Measurements from ENCODE around the gene DLX4.

The DLX4 gene

DNA sequence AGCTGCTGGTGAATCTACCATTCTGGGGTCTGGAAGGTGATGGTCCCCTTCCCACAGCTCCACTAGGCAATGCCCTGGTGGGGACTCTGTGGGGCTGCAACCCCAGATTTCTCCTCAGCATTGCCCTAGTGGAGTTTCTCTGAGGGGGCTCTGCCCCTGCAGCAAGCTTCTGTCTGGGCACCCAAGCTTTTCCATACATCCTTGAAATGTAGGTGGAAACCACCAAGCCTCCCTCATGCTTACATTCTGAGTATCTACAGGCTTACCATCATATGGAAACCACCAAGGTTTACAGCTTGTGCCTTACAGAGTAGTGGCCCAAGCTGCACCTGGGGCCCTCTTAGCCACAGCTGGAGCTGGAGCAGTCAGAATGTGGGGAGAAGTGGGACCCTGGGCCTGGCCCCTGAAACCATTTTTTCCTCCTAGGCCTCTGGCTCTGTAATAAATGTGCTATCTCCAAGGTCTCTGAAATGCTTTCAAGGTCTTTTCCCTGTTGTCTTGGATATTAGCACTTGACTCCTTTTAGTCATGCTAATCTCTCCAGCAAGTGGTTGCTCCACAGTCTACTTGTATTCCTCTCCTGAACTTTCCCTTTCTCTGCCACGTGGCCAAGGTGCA lies 45.6 kb downstream of the DLX4 start:
- Histone ChIP-seq H3K79me2 (ENCODE audit: control insufficient read depth, insufficient read depth, low read length, poor library complexity) (no peaks in the 10 kb centered on the region), H3K4me3 (ENCODE audit: low read depth, low read length) (no peak overlapping the region), H4K91ac (ENCODE audit: low read depth, low read length) (no peak overlapping the region), H3K4me1 (ENCODE audit: control insufficient read depth in 1 of 2, insufficient read depth in 2 of 2, low read length in 2 of 2) (no peaks in the 10 kb centered on the region), H3K4ac (ENCODE audit: low read depth, low read length) (no peak overlapping the region), H2AFZ (ENCODE audit: insufficient read depth, low read length, poor library complexity) (no peak overlapping the region), H2BK120ac (ENCODE audit: insufficient read depth, low read length, poor library complexity) (no peak overlapping the region), H3K79me1 (ENCODE audit: low read length) (no peaks in the 10 kb centered on the region), H4K12ac (ENCODE audit: low read depth, low read length) (no peak overlapping the region), H3K4me2 (ENCODE audit: low read length) (no peak overlapping the region), H3K27me3 (ENCODE audit: insufficient read depth, low read length) (no peaks in the 10 kb centered on the region), H2BK5ac (ENCODE audit: low read depth, low read length, poor library complexity) (no peak overlapping the region), H3K36me3 (ENCODE audit: control insufficient read depth in 1 of 2, insufficient read depth in 2 of 2, low read length in 2 of 2) (no peaks in the 10 kb centered on the region), H3K9ac (ENCODE audit: low read length) (no peak overlapping the region), H3K23ac (ENCODE audit: low read length) (no peak overlapping the region), H3K14ac (ENCODE audit: low read length) (no peak overlapping the region), H2BK12ac (ENCODE audit: low read length) (no peak overlapping the region), H4K8ac (ENCODE audit: low read depth, low read length) (no peak overlapping the region), H3K27ac (ENCODE audit: low read depth, low read length) (no peak overlapping the region), H3K18ac (ENCODE audit: low read length) (no peak overlapping the region), H2AK5ac (ENCODE audit: low read length) (no peak overlapping the region), H3K9me3 (ENCODE audit: insufficient read depth, low read depth, low read length) (peaks cover 7% of the 10 kb centered on the region)
- no peak for DNase-seq
- no CpG with 5 or more reads among the region's 1 CpG for WGBS (ENCODE audit: extremely low coverage, insufficient coverage, insufficient read length)

- Histone ChIP-seq H3K36me3 (ENCODE audit: control insufficient read depth in 1 of 2, insufficient read depth in 2 of 2, low read length in 2 of 2) (no peaks in the 10 kb centered on the region), H4K8ac (ENCODE audit: low read depth, low read length) (no peak overlapping the region), H3K27ac (ENCODE audit: low read depth, low read length) (no peak overlapping the region), H4K91ac (ENCODE audit: low read depth, low read length) (no peak overlapping the region), H2BK12ac (ENCODE audit: low read length) (no peak overlapping the region), H3K79me2 (ENCODE audit: control insufficient read depth, insufficient read depth, low read length, poor library complexity) (no peaks in the 10 kb centered on the region), H3K4me1 (ENCODE audit: control insufficient read depth in 1 of 2, insufficient read depth in 2 of 2, low read length in 2 of 2) (no peaks in the 10 kb centered on the region), H3K9me3 (ENCODE audit: insufficient read depth, low read depth, low read length) (peaks cover 7% of the 10 kb centered on the region), H3K23ac (ENCODE audit: low read length) (no peak overlapping the region), H2AK5ac (ENCODE audit: low read length) (no peak overlapping the region), H3K14ac (ENCODE audit: low read length) (no peak overlapping the region), H3K4ac (ENCODE audit: low read depth, low read length) (no peak overlapping the region), H4K12ac (ENCODE audit: low read depth, low read length) (no peak overlapping the region), H3K9ac (ENCODE audit: low read length) (no peak overlapping the region), H2BK120ac (ENCODE audit: insufficient read depth, low read length, poor library complexity) (no peak overlapping the region), H3K27me3 (ENCODE audit: insufficient read depth, low read length) (no peaks in the 10 kb centered on the region), H3K18ac (ENCODE audit: low read length) (no peak overlapping the region), H3K4me3 (ENCODE audit: low read depth, low read length) (no peak overlapping the region), H3K4me2 (ENCODE audit: low read length) (no peak overlapping the region), H2AFZ (ENCODE audit: insufficient read depth, low read length, poor library complexity) (no peak overlapping the region), H3K79me1 (ENCODE audit: low read length) (no peaks in the 10 kb centered on the region), H2BK5ac (ENCODE audit: low read depth, low read length, poor library complexity) (no peak overlapping the region)
- DNase-seq, result no peak
- WGBS (ENCODE audit: extremely low coverage, insufficient coverage, insufficient read length), result no CpG with 5 or more reads among the region's 2 CpGs
Observed at GRCh38 chr17:50015146-50015545, 46.2 kb downstream of the DLX4 start.

DNA sequence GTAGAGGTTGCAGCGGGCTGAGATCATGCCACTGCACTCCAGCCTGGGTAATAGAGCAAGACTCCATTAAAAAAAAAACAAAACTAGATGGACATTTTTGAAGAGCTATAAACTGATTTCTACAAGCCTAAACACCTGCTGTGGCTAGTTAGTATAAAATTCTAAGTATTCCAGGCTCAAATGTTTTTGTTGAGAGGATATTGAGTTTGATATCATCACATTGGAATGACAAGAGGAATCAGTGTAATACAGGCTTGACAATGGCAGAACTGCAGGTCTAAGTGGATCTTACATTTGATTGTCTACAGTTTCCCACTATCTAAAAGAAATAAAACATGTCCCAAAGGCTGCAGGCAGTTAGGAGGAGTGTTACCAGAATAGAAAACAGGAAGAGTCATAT lies 49.9 kb downstream of the DLX4 start:
- Histone ChIP-seq H3K4me1 (ENCODE audit: control insufficient read depth in 1 of 2, insufficient read depth in 2 of 2, low read length in 2 of 2) (peaks cover 0 to 2% of the 10 kb centered on the region in 2 experiments), H4K8ac (ENCODE audit: low read depth, low read length) (no peak overlapping the region), H3K9ac (ENCODE audit: low read length) (no peak overlapping the region), H3K9me3 (ENCODE audit: insufficient read depth, low read depth, low read length) (peaks cover 5% of the 10 kb centered on the region), H2BK5ac (ENCODE audit: low read depth, low read length, poor library complexity) (no peak overlapping the region), H3K14ac (ENCODE audit: low read length) (no peak overlapping the region), H2AFZ (ENCODE audit: insufficient read depth, low read length, poor library complexity) (no peak overlapping the region), H4K12ac (ENCODE audit: low read depth, low read length) (no peak overlapping the region), H2AK5ac (ENCODE audit: low read length) (no peak overlapping the region), H3K18ac (ENCODE audit: low read length) (no peak overlapping the region), H3K4me3 (ENCODE audit: low read depth, low read length) (no peak overlapping the region), H2BK120ac (ENCODE audit: insufficient read depth, low read length, poor library complexity) (no peak overlapping the region), H3K4me2 (ENCODE audit: low read length) (no peak overlapping the region), H2BK12ac (ENCODE audit: low read length) (no peak overlapping the region), H3K4ac (ENCODE audit: low read depth, low read length) (no peak overlapping the region), H3K36me3 (ENCODE audit: control insufficient read depth in 1 of 2, insufficient read depth in 2 of 2, low read length in 2 of 2) (no peaks in the 10 kb centered on the region), H3K27me3 (ENCODE audit: insufficient read depth, low read length) (no peaks in the 10 kb centered on the region), H3K79me1 (ENCODE audit: low read length) (no peaks in the 10 kb centered on the region), H3K23ac (ENCODE audit: low read length) (no peak overlapping the region), H3K27ac (ENCODE audit: low read depth, low read length) (no peak overlapping the region), H3K79me2 (ENCODE audit: control insufficient read depth, insufficient read depth, low read length, poor library complexity) (no peaks in the 10 kb centered on the region), H4K91ac (ENCODE audit: low read depth, low read length) (no peak overlapping the region)
- no CpG with 5 or more reads among the region's 1 CpG for WGBS (ENCODE audit: extremely low coverage, insufficient coverage, insufficient read length)
- peak in 1 of 2 donors; percentile 24 for DNase-seq

DNA sequence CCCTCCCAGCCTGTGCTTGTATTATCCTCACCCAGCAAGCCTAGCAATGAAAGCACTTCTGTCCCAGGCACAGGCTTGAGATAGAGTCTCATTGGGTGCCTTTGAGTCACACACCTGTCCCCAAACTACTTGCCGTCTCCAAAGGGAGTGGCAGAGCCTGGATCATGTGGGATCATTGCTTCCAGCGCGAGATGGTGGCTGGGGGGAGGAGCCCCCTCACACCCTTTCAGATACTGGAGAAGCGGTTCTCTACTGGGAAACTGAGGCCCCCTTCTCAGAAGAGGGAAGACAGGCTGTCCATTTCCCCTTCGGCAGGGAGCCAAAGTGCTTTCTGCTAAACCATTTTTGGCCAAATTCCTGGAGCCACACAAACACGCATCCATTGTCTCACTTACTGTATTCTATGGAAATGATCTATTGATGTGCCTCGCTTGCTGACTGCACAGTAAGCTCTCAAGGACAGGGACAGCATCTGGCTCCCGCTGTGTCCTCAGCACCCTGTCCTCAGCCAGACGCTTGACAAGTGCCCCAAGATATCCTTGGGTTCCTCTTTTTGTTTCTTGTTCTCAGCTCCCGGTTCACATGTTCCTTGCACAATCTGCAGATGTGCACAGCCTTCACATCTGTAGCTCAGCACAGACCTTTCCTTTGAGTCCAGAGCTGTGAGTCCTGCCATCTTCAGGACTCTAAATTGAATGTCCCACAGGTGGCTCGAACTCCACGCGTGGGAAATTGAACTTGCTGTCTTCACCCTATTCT lies 52.0 kb downstream of the DLX4 start:
- Histone ChIP-seq H2BK12ac (ENCODE audit: low read length) (no peak overlapping the region), H3K9me3 (ENCODE audit: insufficient read depth, low read depth, low read length) (no peaks in the 10 kb centered on the region), H3K4me1 (ENCODE audit: control insufficient read depth in 1 of 2, insufficient read depth in 2 of 2, low read length in 2 of 2) (peaks cover under 1 to 3% of the 10 kb centered on the region in 2 experiments), H2AK5ac (ENCODE audit: low read length) (no peak overlapping the region), H4K8ac (ENCODE audit: low read depth, low read length) (no peak overlapping the region), H3K9ac (ENCODE audit: low read length) (peak overlapping the region; percentile 15), H4K12ac (ENCODE audit: low read depth, low read length) (no peak overlapping the region), H3K23ac (ENCODE audit: low read length) (no peak overlapping the region), H3K79me1 (ENCODE audit: low read length) (no peaks in the 10 kb centered on the region), H4K91ac (ENCODE audit: low read depth, low read length) (no peak overlapping the region), H3K4ac (ENCODE audit: low read depth, low read length) (no peak overlapping the region), H3K27ac (ENCODE audit: low read depth, low read length) (no peak overlapping the region), H2BK120ac (ENCODE audit: insufficient read depth, low read length, poor library complexity) (no peak overlapping the region), H3K18ac (ENCODE audit: low read length) (no peak overlapping the region), H3K36me3 (ENCODE audit: control insufficient read depth in 1 of 2, insufficient read depth in 2 of 2, low read length in 2 of 2) (no peaks in the 10 kb centered on the region), H3K27me3 (ENCODE audit: insufficient read depth, low read length) (no peaks in the 10 kb centered on the region), H3K79me2 (ENCODE audit: control insufficient read depth, insufficient read depth, low read length, poor library complexity) (no peaks in the 10 kb centered on the region), H3K4me3 (ENCODE audit: low read depth, low read length) (no peak overlapping the region), H3K14ac (ENCODE audit: low read length) (no peak overlapping the region), H3K4me2 (ENCODE audit: low read length) (no peak overlapping the region), H2AFZ (ENCODE audit: insufficient read depth, low read length, poor library complexity) (no peak overlapping the region), H2BK5ac (ENCODE audit: low read depth, low read length, poor library complexity) (no peak overlapping the region)
- no CpG with 5 or more reads among the region's 13 CpGs for WGBS (ENCODE audit: extremely low coverage, insufficient coverage, insufficient read length)
- no peak for DNase-seq

All from trophoblast cell (in vitro differentiated cells and primary cell).